Measurements from ENCODE around the gene ST6GALNAC5.
"Not testable (repeated sequence)": the region's sequence is repeated elsewhere in the genome, so short reads cannot be mapped to it uniquely, and the experiment has no call there.

Gene ST6GALNAC5

GRCh38 chr1:76867342-76868130 lies at the start of gene ST6GALNAC5:
Gene ST6GALNAC5 (plus strand): TSS chr1:76867480.
- no peak for DNase-seq (ENCODE audit: low read depth in 2 of 3, low spot score in 1 of 3)

GRCh38 chr1:76820028-76820427 lies 47.3 kb upstream of the ST6GALNAC5 start:
- no peak for DNase-seq (ENCODE audit: low read depth in 2 of 3, low spot score in 1 of 3)

DNA sequence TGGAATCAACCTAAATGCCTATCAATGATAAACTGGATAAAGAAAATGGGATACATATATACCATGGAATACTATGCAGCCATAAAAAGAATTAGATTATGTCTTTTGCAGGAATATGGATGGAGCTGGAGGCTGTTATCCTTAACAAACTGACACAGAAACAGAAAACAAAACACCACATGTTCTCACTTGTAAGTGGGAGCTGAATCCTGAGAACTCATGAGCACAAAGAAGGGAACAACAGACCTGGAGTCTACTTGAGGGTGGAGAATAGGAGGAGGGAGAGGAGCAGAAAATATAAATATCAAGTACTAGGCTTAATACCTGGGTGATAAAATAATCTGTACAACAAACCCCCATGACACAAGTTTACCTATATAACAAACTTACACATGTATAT lies 44.3 kb upstream of the ST6GALNAC5 start:
- DNase-seq (ENCODE audit: low read depth in 2 of 3, low spot score in 1 of 3): not testable (repeated sequence)

- no peak for DNase-seq (ENCODE audit: low read depth in 2 of 3, low spot score in 1 of 3)
Measured at GRCh38 chr1:76824106-76824505, 43.2 kb upstream of the ST6GALNAC5 start.

DNA sequence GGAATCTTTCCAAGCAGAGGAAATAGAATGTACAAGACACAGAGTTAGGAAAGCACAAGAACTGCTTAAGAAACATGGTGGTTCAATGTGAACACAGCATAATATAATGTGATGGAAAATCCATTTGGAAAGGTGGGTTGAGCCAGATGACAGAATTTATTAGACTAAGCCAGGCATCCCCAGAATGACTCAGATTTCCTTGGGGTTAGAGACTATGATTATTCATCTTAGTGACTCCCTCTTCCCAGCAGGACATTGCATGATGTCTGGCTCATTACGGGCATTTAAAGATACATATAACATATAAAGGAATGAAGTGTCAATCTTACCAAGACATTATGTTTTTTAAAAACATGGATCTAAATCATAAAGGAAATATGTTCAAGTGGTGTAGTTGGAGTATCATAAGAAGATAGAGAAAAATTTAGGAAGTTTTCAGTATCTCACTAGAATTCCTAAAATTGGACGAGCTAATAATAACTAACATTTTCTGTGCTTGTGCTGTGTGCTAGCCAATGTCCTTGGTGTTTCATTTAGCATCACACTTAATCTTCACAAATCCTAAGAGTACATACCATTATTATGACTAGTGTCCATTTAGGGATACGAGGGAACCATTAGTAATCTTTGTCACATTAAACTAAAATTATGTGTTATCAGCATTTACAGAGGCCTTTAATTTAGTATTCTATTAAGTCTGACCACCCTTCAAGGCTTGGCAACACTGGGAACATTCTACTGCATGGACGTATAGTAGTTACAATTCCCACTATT lies 41.0 kb upstream of the ST6GALNAC5 start:
- no peak for DNase-seq (ENCODE audit: low read depth in 2 of 3, low spot score in 1 of 3)

- no peak for DNase-seq (ENCODE audit: low read depth in 2 of 3, low spot score in 1 of 3)
Measured at GRCh38 chr1:76827066-76827465, 40.2 kb upstream of the ST6GALNAC5 start.

DNA sequence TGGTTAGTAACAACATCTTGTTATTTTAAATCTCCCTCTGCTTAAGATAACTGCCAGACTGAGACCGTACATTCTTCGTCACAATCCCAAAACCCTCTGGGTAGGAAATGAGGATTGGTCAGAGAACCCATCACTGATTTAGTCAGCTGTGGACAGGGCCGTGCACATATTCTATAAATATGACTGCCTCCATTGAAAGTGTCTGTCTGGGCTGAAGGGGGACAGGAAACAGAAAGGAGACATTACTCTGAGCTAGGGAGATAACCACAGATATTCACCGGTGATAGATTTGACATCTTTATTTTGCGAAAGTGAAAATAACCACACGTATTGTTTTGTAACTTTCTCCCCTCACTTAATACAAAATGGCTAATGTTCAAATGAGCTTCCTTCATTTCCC lies 36.9 kb upstream of the ST6GALNAC5 start:
- no peak for DNase-seq (ENCODE audit: low read depth in 2 of 3, low spot score in 1 of 3)

- no peak for DNase-seq (ENCODE audit: low read depth in 2 of 3, low spot score in 1 of 3)
Measured at GRCh38 chr1:76832521-76832920, 34.8 kb upstream of the ST6GALNAC5 start.

DNA sequence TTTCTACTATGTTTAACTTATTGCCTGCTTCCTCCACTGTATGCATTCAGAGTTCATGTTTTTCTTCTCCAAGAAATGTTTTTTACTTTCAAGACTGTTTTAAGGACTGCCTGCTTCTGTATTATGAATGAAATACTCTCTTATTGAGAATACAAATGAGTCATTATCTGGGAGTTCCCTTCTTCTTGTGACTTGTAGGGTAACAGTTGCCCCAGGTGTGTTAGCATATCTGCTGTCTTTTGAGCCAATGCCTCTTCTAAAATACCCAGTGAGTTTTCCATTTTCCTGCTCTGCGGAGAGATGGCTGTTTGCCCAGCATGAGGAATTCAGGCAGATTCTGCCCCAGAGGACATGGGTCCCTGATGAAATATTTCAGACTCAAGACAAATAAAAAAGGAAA lies 34.1 kb upstream of the ST6GALNAC5 start:
- DNase-seq (ENCODE audit: low read depth in 2 of 3, low spot score in 1 of 3): no peak

GRCh38 chr1:76833856-76834255 lies 33.4 kb upstream of the ST6GALNAC5 start:
- no peak for DNase-seq (ENCODE audit: low read depth in 2 of 3, low spot score in 1 of 3)

DNA sequence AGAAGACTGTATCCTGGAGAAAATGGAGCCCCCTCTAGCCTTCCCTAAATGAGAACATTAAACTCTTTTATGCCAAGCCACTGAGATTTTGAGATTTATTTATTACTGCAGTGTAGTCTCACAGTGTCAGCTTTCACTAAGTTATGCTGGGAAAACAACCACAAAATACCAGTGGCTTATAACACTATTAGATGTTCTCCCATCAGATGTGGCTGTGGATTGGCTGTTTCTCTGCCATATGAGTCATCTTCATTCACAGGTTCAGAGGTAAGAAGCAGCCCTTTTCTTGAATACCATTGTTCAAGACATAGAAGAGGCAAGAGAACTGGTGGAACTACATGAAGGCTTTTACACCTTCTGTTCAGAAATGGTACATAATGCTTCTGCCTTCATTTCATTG lies 32.1 kb upstream of the ST6GALNAC5 start:
- no peak for DNase-seq (ENCODE audit: low read depth in 2 of 3, low spot score in 1 of 3)

DNA sequence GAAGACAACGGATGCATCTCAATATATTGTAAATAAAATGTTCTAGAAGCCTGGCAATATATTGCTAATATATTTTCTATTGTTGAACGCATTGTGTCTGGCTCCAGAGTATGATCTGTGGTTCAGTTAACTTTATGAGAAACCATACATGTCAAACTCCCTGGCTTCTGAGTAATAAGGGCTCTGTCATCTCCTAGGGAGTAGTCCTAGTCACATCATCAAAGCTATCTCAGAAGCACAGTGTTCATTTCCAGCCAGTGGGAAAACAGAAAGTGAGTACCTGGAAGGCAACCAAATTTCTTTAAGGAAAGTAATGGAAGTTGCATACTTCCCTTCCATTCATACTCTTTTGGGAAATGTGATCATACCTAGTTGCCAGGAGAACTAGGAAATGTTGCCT lies 27.0 kb upstream of the ST6GALNAC5 start:
- no peak for DNase-seq (ENCODE audit: low read depth in 2 of 3, low spot score in 1 of 3)

GRCh38 chr1:76841460-76841859 lies 25.8 kb upstream of the ST6GALNAC5 start:
- no peak for DNase-seq (ENCODE audit: low read depth in 2 of 3, low spot score in 1 of 3)

DNA sequence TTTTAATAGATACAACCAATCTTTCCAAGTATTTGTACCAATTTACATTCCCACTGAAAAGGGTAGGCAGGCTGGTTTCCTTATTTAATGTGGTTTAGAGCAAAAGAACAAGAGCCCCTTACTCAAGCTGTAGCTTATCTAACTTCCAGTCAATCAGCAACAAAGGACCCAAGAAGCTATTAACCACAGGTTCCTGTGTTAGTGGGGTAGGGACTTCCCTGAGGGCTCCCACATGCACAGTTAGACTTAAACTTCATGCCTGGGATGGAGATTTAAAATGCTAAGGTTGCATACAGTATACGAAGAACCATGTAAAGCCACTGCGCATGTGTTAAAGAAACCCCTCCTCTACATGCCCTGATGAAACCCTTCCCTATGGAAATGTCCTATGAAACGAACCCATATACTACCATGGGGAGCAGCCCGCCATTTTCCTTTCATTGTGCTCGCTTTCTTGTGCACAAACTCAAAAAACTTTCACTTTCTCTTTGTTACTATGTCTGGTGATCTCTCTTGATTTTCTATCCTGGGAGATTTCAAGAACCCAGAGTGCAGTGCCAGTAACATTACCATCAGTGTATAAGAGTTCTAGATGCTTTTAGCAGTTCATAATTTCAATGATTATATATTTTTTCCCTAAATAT lies 23.3 kb upstream of the ST6GALNAC5 start:
- no peak for DNase-seq (ENCODE audit: low read depth in 2 of 3, low spot score in 1 of 3)

DNA sequence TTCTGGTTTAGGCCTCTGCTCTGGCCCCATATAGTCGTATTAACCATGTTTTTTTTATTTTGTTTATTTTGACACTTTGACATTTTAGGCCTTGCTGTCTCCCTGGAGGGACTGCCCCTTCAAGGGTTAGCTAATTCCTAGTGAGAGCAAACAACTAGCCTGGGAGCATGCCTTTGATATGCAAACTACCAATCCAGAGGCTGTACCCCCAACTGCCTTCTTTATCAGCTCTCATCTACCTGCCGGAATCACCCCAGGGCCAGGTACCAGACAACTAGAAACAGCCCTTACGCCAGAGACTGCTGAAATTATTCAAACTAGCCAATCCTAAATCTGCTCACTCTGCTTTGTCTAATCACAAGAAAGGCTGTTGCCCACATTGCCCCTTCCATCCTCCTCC lies 13.0 kb upstream of the ST6GALNAC5 start:
- no peak for DNase-seq (ENCODE audit: low read depth in 2 of 3, low spot score in 1 of 3)

- DNase-seq (ENCODE audit: low read depth in 2 of 3, low spot score in 1 of 3): no peak
Measured at GRCh38 chr1:76856104-76856503, 11.2 kb upstream of the ST6GALNAC5 start.

DNA sequence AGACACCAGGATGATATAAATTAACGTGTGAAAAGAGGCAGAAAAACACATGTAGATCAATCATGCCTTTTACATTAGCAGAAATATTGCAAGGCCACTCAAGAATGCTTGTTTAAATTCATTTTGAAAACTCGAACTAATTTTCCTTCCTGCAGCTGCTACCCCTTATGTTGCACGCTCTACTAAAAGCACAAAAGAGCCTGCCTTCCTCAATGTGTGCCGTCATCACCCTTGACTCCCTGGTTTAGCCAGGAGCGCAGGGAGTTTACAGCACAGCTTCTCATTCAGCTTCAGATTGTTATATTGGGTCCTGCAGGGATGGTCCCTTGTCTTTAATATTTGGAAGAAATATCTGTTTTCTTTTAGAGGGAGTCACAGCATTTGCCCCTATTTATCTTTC lies 10.1 kb upstream of the ST6GALNAC5 start:
- no peak for DNase-seq (ENCODE audit: low read depth in 2 of 3, low spot score in 1 of 3)

DNA sequence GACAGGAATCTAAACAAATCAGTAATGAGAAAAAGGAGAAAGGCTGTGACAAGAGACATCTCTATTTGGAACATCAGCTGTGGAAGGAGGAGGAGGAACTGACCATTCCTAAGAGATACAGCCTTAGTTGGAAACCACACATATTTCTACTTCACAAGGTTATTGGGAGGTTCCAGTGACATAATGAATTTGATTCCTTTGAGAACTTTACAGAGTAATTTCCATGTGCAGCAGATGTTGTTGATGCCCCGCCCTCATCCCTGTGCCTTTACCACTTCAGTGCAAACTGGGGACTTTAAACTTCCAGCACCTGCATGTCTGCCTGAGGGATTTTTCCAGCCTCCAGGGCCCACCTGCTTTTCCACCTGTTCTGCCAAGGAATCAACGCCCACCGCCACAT lies 9.3 kb upstream of the ST6GALNAC5 start:
- DNase-seq (ENCODE audit: low read depth in 2 of 3, low spot score in 1 of 3): no peak

DNA sequence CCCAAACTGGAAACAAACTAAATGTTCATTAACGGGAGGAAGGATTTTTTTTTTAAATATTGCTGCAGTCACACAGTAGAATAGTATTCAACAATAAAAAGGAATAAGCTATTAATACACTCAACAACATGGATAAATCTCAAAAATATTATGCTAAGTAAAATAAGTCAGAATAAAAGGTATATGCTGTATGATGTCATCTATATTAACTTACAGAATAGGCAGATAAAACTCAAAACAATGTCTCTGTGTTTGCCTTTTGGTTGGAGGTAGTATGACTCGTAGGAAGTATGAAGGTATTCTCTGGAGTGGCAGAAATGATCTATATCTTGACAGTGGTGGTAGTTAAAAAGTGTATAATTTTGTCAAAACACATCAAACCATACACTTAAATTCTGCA lies 6.1 kb upstream of the ST6GALNAC5 start:
- DNase-seq (ENCODE audit: low read depth in 2 of 3, low spot score in 1 of 3): no peak

DNA sequence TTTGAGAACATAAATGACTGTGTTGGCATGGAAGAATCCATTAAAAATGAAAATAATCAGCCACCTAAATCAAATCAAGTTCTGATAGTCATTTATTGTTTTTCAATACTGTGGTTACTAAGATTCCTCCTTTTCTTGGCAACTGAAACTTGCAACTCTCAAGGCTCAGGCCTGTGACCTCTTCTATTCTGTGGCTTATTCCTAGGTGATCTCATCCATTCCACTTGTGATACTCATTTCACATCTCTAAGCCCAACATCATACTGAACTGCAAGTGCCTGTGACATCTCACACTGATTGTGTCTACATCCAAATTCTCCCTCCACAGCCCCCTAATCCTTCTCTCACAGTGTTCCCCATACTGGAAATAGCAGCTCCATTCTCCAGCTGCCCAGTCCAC lies 4.8 kb upstream of the ST6GALNAC5 start:
- no peak for DNase-seq (ENCODE audit: low read depth in 2 of 3, low spot score in 1 of 3)

- DNase-seq (ENCODE audit: low read depth in 2 of 3, low spot score in 1 of 3): no peak
Measured at GRCh38 chr1:76864383-76864782, 2.9 kb upstream of the ST6GALNAC5 start.

DNA sequence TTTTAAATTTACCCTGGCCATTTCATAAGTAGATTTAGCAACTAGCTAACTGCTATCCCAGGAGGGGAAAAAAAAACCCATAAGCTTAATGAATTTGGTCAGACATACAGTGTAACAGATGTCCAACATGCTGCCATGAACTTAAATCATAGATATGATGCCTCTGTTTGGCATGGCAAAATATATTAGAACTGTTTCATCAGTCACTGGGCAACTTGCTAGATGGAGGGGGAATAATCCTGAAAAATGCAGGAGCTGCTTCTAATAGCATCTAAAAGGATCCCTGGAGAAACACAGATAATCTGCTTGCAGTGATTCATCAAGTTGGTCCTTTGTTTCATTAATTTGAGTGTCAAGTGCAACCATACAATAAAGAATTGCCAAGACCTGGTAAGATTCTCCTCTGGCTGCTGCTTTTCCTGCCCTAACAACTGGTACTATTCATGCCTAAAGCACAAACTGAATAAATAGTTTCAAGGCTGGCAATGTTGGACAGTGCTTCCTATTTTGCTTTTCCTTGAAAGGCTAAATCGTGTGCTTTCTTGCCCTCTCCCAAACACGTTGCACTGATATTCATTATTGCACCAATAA lies 1.5 kb upstream of the ST6GALNAC5 start:
- no peak for DNase-seq (ENCODE audit: low read depth in 2 of 3, low spot score in 1 of 3)

All from stimulated activated CD4-positive, alpha-beta T cell treated with anti-CD3 and anti-CD28 coated beads, Interleukin-12 subunit alpha, Interleukin-12 subunit beta, amount 100 ng/mL, for 48 hours (primary cell).